GM23338 (cell line): Measurements from ENCODE around the gene TKFC. TPM values are rescaled to one million over a fixed set of nuclear protein-coding genes. Genes with fewer than 3 reads are reported as not detected.

Source experiments
- ATAC-seq: fragments of 200-7000 bp; cut with Tn5 transposase; 3 replicates; pipeline ENCODE4 v1.9.1; 2020
- DNase-seq: peaks from one replicate; pipeline ENCODE4 v3.0.0-alpha.2; 2015; ENCODE audit warnings: low spot score
- H2AFZ ChIP-seq: fragments of 200-600 bp; sonication (generic); 2 replicates; pipeline ENCODE4 v1.8.0; 2016; ENCODE audit warnings: antibody characterized with exemption, mild to moderate bottlenecking, moderate library complexity
- H3F3A ChIP-seq: fragments of 200-600 bp; sonication (generic); replicated peaks from 2 replicates; pipeline ENCODE4 v1.8.0; 2017; ENCODE audit warnings: antibody characterized with exemption, mixed run types, low read depth
- H3K27ac ChIP-seq: fragments of 200-600 bp; sonication (generic); 2 replicates; pipeline ENCODE4 v1.6.1; 2016; ENCODE audit warnings: low read depth
- H3K27me3 ChIP-seq: fragments of 200-600 bp; sonication (generic); 2 replicates; pipeline ENCODE4 v1.8.0; 2016; ENCODE audit warnings: mild to moderate bottlenecking, mixed run types, moderate library complexity; ENCODE audit not compliant: insufficient read depth
- H3K36me3 ChIP-seq: fragments of 200-600 bp; sonication (generic); 2 replicates; pipeline ENCODE4 v1.8.0; 2016; ENCODE audit warnings: mild to moderate bottlenecking; ENCODE audit not compliant: insufficient read depth
- H3K4me1 ChIP-seq: fragments of 200-600 bp; sonication (generic); 2 replicates; pipeline ENCODE4 v1.8.0; 2016; ENCODE audit warnings: mild to moderate bottlenecking, moderate library complexity; ENCODE audit not compliant: insufficient read depth
- H3K4me2 ChIP-seq: fragments of 200-600 bp; sonication (generic); 2 replicates; pipeline ENCODE4 v1.7.1; 2017; ENCODE audit warnings: mixed run types
- H3K4me3 ChIP-seq: fragments of 200-600 bp; sonication (generic); 2 replicates; pipeline ENCODE4 v1.6.1; 2016; ENCODE audit warnings: mixed run types
- H3K79me2 ChIP-seq: fragments of 200-600 bp; sonication (generic); replicated peaks from 2 replicates; pipeline ENCODE4 v1.8.0; 2017; ENCODE audit warnings: mild to moderate bottlenecking; ENCODE audit not compliant: insufficient read depth
- H3K9me2 ChIP-seq: fragments of 200-600 bp; sonication (generic); 2 replicates; pipeline ENCODE4 v1.8.0; 2017; ENCODE audit not compliant: insufficient read depth
- H4K20me1 ChIP-seq: fragments of 200-600 bp; sonication (generic); replicated peaks from 2 replicates; pipeline ENCODE4 v1.8.0; 2017; ENCODE audit warnings: mild to moderate bottlenecking; ENCODE audit not compliant: insufficient read depth
- H3K27ac Mint-ChIP-seq: 2 replicates; pipeline ENCODE4 v1.8.0; 2020; ENCODE audit warnings: inconsistent platforms, mild to moderate bottlenecking, moderate library complexity, mixed read lengths
- H3K27me3 Mint-ChIP-seq: 3 replicates; pipeline ENCODE4 v1.8.0; 2022; ENCODE audit warnings: low read depth, mild to moderate bottlenecking, moderate library complexity, mixed read lengths, inconsistent platforms; ENCODE audit not compliant: insufficient read depth, poor library complexity
- H3K36me3 Mint-ChIP-seq: 3 replicates; pipeline ENCODE4 v1.8.0; 2021; ENCODE audit warnings: low read depth, mild to moderate bottlenecking, inconsistent platforms, moderate library complexity, mixed read lengths
- H3K4me1 Mint-ChIP-seq: 3 replicates; pipeline ENCODE4 v1.8.0; 2020; ENCODE audit warnings: mild to moderate bottlenecking, inconsistent platforms, mixed read lengths
- H3K4me3 Mint-ChIP-seq: 3 replicates; pipeline ENCODE4 v1.8.0; 2021; ENCODE audit warnings: moderate library complexity, mild to moderate bottlenecking, inconsistent platforms, mixed read lengths
- H3K9me3 Mint-ChIP-seq: 3 replicates; pipeline ENCODE4 v1.8.0; 2020; ENCODE audit warnings: moderate library complexity, mild to moderate bottlenecking, inconsistent platforms, mixed read lengths
- CTCF ChIP-seq, 2 experiments: fragments of 200-600 bp in 1 of 2; sonication (generic) in 1 of 2; conservative IDR thresholded peaks; 2 replicates each; pipeline versions ENCODE4 v1.5.1 to v1.6.1; 2016 to 2017; ENCODE audit warnings: antibody characterized with exemption in 2 of 2, low read depth in 2 of 2, mild to moderate bottlenecking in 2 of 2, moderate library complexity in 1 of 2
- EZH2 ChIP-seq: fragments of 200-600 bp; sonication (generic); IDR thresholded peaks from one replicate; pipeline ENCODE4 v1.8.0; 2017; ENCODE audit warnings: antibody characterized with exemption, mild to moderate bottlenecking, low read depth; ENCODE audit not compliant: unreplicated experiment
- NANOG ChIP-seq: IDR thresholded peaks from 2 replicates; pipeline ENCODE4 v1.6.1; 2016; ENCODE audit warnings: antibody characterized with exemption, borderline replicate concordance
- ZNF462 ChIP-seq: fragments of 250-450 bp; sonication (Bioruptor Pico); IDR thresholded peaks from 2 replicates; pipeline ENCODE4 v1.5.0; 2020; ENCODE audit warnings: mild to moderate bottlenecking, moderate library complexity
- polyA plus RNA-seq: library from polyadenylated mRNA; unstranded; fragments of >200 nt; fragmentation: Nextera tagmentation; extraction: Ambion mirVana; gene quantifications from 2 replicates; pipeline ENCODE4 v1.2.1, GENCODE V29; 2016
- total RNA-seq: library from RNA; depleted of rRNA; stranded (reverse); fragments of >200 nt; shearing (Covaris generic); gene quantifications from 2 replicates; pipeline ENCODE4 v1.2.3, GENCODE V29; 2014

The TKFC gene
- total and polyA plus RNA-seq, 2 experiments from 2014 or later, result 21.7 to 46.9 TPM

GRCh38 chr11:61292356-61292755 lies 40.7 kb upstream of the TKFC start (continued):
- TF ChIP-seq ZNF462 (CRISPR knock-in tag) (no peak), NANOG (no peak)

GRCh38 chr11:61293867-61294716 lies 38.9 kb upstream of the TKFC start:
- H3K4me1 ChIP-seq, result peaks cover 9% of the 10 kb centered on the region
- TF ChIP-seq EZH2 (no peak), CTCF (conservative IDR thresholded peaks at IDR 0.05; ENCODE audit: low read depth in 2 of 2) (0 out of 4 replicates have a peak, but pooled peaks have one; percentile 2 to 18)
- H3K36me3 ChIP-seq, result peaks cover 5% of the 10 kb centered on the region; the same call in 1 of the 2 replicates
- peak overlapping the region; percentile 84 for H2AFZ ChIP-seq
- Mint-ChIP-seq H3K4me1 (peaks cover 22% of the 10 kb centered on the region), H3K4me3 (peak overlapping the region; percentile 87), H3K9me3 (no peaks in the 10 kb centered on the region; the same call in 2 of the 3 replicates), H3K27ac (no peak overlapping the region), H3K36me3 (peaks cover 22% of the 10 kb centered on the region), H3K27me3 (peaks cover 24% of the 10 kb centered on the region)
- H3K27ac ChIP-seq, result 0 out of 2 replicates have a peak overlapping the region, but pooled peaks have one; percentile 55
- peaks cover 6% of the 10 kb centered on the region for H4K20me1 ChIP-seq
- H3F3A ChIP-seq, result peaks cover 9% of the 10 kb centered on the region
- DNase-seq, result peak; percentile 50
- H3K4me2 ChIP-seq, result peak overlapping the region; percentile 93
- H3K4me3 ChIP-seq, result peak overlapping the region; percentile 86
- ATAC-seq, result peak; percentile 36
- H3K27me3 ChIP-seq, result peaks cover 11% of the 10 kb centered on the region
- no peaks in the 10 kb centered on the region for H3K9me2 ChIP-seq
- peaks cover 19% of the 10 kb centered on the region for H3K79me2 ChIP-seq
